GM12801 (cell line): ENCODE data around the gene KLHL2.

Experiments
- CTCF ChIP-seq: IDR thresholded peaks from one replicate; pipeline ENCODE4 v1.5.1; 2011; ENCODE audit warnings: control low read depth; ENCODE audit not compliant: insufficient read length; ENCODE audit errors: extremely low read depth

The KLHL2 gene

GRCh38 chr4:165204462-165204830 lies 2.9 kb upstream of the KLHL2 start:
- no peak for TF ChIP-seq CTCF

GRCh38 chr4:165207016-165207430 lies 338 bp upstream of the KLHL2 start:
- no peak for TF ChIP-seq CTCF

GRCh38 chr4:165208221-165208652 lies 876 bp downstream of the KLHL2 start:
- no peak for TF ChIP-seq CTCF

GRCh38 chr4:165208741-165209388 lies 1.5 kb downstream of the KLHL2 start:
- TF ChIP-seq CTCF = no peak

- no peak for TF ChIP-seq CTCF
Observed at GRCh38 chr4:165209796-165210195, 2.4 kb downstream of the KLHL2 start.

GRCh38 chr4:165210566-165210965 lies 3.2 kb downstream of the KLHL2 start:
- no peak for TF ChIP-seq CTCF

GRCh38 chr4:165217325-165217724 lies 10.0 kb downstream of the KLHL2 start:
- TF ChIP-seq CTCF = no peak

GRCh38 chr4:165222651-165222994 lies 15.3 kb downstream of the KLHL2 start:
- no peak for TF ChIP-seq CTCF
